Natural killer cell (primary cell): Measurements from ENCODE around the gene CARD11. TPM values are rescaled to one million over a fixed set of nuclear protein-coding genes. Genes with fewer than 3 reads are reported as not detected.
A peak's percentile ranks its signal among the peaks of the same experiment; 100 is the strongest.

Experiments used
- ATAC-seq, 3 donors: fragments of 150-1000 bp in 2 of 3; fragments of 200-7000 bp in 1 of 3; cut with Tn5 transposase; 1 replicate in 1 of 3; 2 replicates in 2 of 3; pipeline ENCODE4 v1.10.0; 2021; ENCODE audit warnings: mild to moderate bottlenecking in 2 of 3, moderate library complexity in 2 of 3
- DNase-seq, 2 donors: peaks; one replicate each; pipeline versions ENCODE4 v3.0.0 to v3.0.0-alpha.2; 2013 to 2021; ENCODE audit warnings: mixed read lengths in 1 of 2
- H3K27ac ChIP-seq: one replicate; pipeline ENCODE4 v1.5.1; 2013; ENCODE audit warnings: mild to moderate bottlenecking, low read length
- H3K27me3 ChIP-seq: one replicate; pipeline ENCODE4 v1.6.1; 2013; ENCODE audit warnings: low read length; ENCODE audit not compliant: control insufficient read depth, insufficient read depth
- H3K36me3 ChIP-seq: one replicate; pipeline ENCODE4 v1.6.1; 2013; ENCODE audit warnings: low read length; ENCODE audit not compliant: control insufficient read depth, insufficient read depth
- H3K4me1 ChIP-seq: one replicate; pipeline ENCODE4 v1.6.1; 2013; ENCODE audit warnings: low read length; ENCODE audit not compliant: control insufficient read depth, insufficient read depth
- H3K4me3 ChIP-seq: one replicate; pipeline ENCODE4 v1.5.1; 2013; ENCODE audit warnings: low read length
- H3K9me3 ChIP-seq: one replicate; pipeline ENCODE4 v1.6.1; 2013; ENCODE audit warnings: low read length; ENCODE audit not compliant: control insufficient read depth, insufficient read depth
- H3K27ac Mint-ChIP-seq, 2 donors: one replicate each; pipeline ENCODE4 v1.8.0; 2022; ENCODE audit warnings: mild to moderate bottlenecking in 2 of 2, mixed read lengths in 2 of 2, moderate library complexity in 1 of 2
- H3K27me3 Mint-ChIP-seq, 2 donors: one replicate each; pipeline ENCODE4 v1.8.0; 2022; ENCODE audit warnings: low read depth in 2 of 2, mixed read lengths in 2 of 2
- H3K36me3 Mint-ChIP-seq: one replicate; pipeline ENCODE4 v1.8.0; 2022; ENCODE audit warnings: mixed read lengths
- H3K4me1 Mint-ChIP-seq, 2 donors: one replicate each; pipeline ENCODE4 v1.8.0; 2022; ENCODE audit warnings: mixed read lengths in 2 of 2
- H3K4me3 Mint-ChIP-seq: one replicate; pipeline ENCODE4 v1.8.0; 2022; ENCODE audit warnings: mild to moderate bottlenecking, moderate library complexity, mixed read lengths
- H3K9me3 Mint-ChIP-seq, 2 donors: one replicate each; pipeline ENCODE4 v1.8.0; 2022; ENCODE audit warnings: mixed read lengths in 2 of 2
- whole genome bisulfite sequencing: methylation state at CpG from one replicate; pipeline ENCODE4 v1.1.7; 2013; ENCODE audit warnings: missing lambda C conversion rate; ENCODE audit not compliant: insufficient coverage; 5-methylcytosine and 5-hydroxymethylcytosine counted together
- intact Hi-C: fragments of 100-400 bp; cut with micrococcal nuclease; formaldehyde crosslinking; loops from one replicate; pipeline ENCODE4 v1.14.2; 2022
- total RNA-seq, 4 donors: library from RNA; stranded (reverse); fragments of 120-200 nt in 1 of 4; gene quantifications; one replicate each; pipeline versions ENCODE4 v1.2.3 to v1.2.4, GENCODE V29; 2013 to 2022
- TF ChIP-seq, protein P1 (sequence below): fragments of 200-600 bp; IDR thresholded peaks from one replicate; pipeline ENCODE4 v1.8.0; 2022; ENCODE audit warnings: antibody characterized with exemption

Gene CARD11
- total RNA-seq, 3 donors from 2014 or later (not counting 1 experiment from before 2014, with no cell fraction given) = 196 to 233 (median 199) TPM

DNA sequence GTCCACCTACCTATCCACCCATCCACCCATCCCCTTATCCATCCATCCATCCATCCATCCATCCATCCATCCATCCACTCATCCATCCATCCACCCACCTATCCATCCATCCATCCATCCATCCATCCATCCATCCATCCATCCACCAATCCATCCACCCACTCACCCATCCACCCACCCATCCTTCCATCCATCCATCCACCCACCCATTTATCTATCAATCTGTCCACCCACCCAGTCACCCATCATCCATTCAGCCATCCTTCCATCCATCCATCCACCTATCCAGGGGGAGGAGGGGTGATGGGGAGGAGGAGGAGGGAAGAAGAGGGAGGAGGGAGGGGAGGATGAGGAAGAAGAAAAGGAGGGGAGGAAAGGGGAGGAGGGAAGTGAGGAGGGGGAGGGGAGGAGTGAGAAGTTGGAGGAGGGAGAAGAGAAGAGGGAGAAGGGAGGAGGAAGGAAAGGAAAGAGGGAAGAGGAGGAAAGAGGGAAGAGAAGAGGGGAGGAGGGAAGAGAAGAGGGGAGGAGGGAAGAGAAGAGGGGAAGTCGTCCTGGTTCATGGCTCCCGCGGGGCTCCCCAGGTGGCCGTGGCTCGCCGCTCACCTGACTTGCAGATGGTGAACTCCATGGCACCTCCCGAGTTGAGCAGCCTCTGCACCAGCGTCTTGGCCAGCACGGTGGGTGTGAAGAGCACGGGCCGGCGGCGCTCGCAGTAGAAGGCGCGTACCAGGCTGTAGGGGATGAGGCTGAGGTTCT, 130.8 kb downstream of the CARD11 start:
- H3K4me3 ChIP-seq = no peak overlapping the region
- H3K27ac ChIP-seq = no peak overlapping the region
- no peak for DNase-seq
- TF ChIP-seq, protein P1, sequence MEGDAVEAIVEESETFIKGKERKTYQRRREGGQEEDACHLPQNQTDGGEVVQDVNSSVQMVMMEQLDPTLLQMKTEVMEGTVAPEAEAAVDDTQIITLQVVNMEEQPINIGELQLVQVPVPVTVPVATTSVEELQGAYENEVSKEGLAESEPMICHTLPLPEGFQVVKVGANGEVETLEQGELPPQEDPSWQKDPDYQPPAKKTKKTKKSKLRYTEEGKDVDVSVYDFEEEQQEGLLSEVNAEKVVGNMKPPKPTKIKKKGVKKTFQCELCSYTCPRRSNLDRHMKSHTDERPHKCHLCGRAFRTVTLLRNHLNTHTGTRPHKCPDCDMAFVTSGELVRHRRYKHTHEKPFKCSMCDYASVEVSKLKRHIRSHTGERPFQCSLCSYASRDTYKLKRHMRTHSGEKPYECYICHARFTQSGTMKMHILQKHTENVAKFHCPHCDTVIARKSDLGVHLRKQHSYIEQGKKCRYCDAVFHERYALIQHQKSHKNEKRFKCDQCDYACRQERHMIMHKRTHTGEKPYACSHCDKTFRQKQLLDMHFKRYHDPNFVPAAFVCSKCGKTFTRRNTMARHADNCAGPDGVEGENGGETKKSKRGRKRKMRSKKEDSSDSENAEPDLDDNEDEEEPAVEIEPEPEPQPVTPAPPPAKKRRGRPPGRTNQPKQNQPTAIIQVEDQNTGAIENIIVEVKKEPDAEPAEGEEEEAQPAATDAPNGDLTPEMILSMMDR = no peak
- no peaks in the 10 kb centered on the region for H3K4me1 ChIP-seq
- WGBS = 88% methylated on average over 16 of the region's 16 CpGs
- Mint-ChIP-seq H3K4me1 (peaks cover 0 to 12% of the 10 kb centered on the region in 2 donors), H3K36me3 (peaks cover 10% of the 10 kb centered on the region), H3K27ac (peak overlapping the region in 1 of 2 donors; percentile 44), H3K9me3 (no peaks in the 10 kb centered on the region), H3K27me3 (no peaks in the 10 kb centered on the region), H3K4me3 (no peak overlapping the region)
- intact Hi-C loops = no loop called here
- no peak for ATAC-seq
- no peaks in the 10 kb centered on the region for H3K27me3 ChIP-seq
- H3K9me3 ChIP-seq = no peaks in the 10 kb centered on the region
- peaks cover 76% of the 10 kb centered on the region for H3K36me3 ChIP-seq

DNA sequence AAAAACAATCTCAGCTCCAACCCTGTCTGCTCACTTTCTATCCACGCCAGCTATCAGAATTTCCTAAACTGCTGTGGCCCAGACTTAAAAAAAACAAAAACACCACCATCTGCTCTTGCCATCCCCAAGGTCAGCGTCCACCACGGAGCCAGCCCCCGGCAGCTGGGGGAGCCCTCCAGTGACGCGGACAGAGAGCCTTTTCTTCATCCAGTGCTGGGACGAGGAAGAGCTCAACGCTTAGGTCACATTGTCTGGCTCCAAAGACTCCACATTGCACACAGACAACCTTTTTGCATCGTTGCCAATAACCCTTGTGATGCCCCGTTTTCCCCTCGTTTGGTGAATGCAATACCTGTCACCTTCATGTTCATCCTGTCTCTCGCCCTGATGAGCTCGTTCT, 132.2 kb downstream of the CARD11 start:
- H3K4me3 ChIP-seq = no peak overlapping the region
- 94% methylated on average over 13 of the region's 13 CpGs for WGBS
- no peaks in the 10 kb centered on the region for H3K27me3 Mint-ChIP-seq
- TF ChIP-seq, protein P1 = no peak
- H3K9me3 Mint-ChIP-seq = no peaks in the 10 kb centered on the region
- H3K27ac ChIP-seq = no peak overlapping the region
- H3K4me1 Mint-ChIP-seq = peaks cover 0 to 7% of the 10 kb centered on the region in 2 donors
- intact Hi-C loops = no loop called here
- H3K27ac Mint-ChIP-seq = peak overlapping the region; percentile 37 to 70
- no peaks in the 10 kb centered on the region for H3K9me3 ChIP-seq
- no peaks in the 10 kb centered on the region for H3K27me3 ChIP-seq
- H3K4me3 Mint-ChIP-seq = no peak overlapping the region
- H3K36me3 Mint-ChIP-seq = peaks cover 2% of the 10 kb centered on the region
- DNase-seq (no peak), ATAC-seq (no peak)
- peaks cover 74% of the 10 kb centered on the region for H3K36me3 ChIP-seq
- H3K4me1 ChIP-seq = no peaks in the 10 kb centered on the region

DNA sequence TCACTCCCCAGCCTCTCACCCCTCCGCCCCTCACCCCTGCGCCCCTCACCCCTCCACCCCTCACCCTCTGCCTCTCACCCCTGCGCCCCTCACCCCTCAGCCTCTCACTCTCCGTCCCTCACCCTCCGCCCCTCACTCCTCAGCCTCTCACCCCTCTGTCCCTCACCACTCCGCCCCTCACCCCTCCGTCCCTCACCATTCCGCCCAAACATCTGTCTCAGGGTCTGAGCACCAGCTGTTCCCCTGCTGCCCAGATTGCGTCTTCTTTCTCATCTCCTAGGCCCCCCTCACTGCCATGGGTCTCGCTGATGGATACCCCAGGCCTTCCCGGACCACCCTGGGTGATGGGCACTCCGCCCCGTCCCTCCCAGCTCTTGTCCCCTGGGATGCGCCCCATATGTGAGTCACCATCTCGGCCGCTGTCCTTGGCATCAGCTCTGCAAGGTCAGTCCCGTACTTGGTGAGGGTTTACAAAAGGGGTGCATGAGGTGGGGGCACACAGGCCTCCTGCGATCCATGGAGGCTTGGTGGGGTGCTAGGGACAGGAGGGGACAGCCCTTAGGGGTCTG, 134.1 kb downstream of the CARD11 start:
- Mint-ChIP-seq H3K4me3 (no peak overlapping the region), H3K27me3 (no peaks in the 10 kb centered on the region), H3K9me3 (no peaks in the 10 kb centered on the region), H3K36me3 (no peaks in the 10 kb centered on the region), H3K27ac (peak overlapping the region in 1 of 2 donors; percentile 23), H3K4me1 (peaks cover 15 to 18% of the 10 kb centered on the region in 2 donors)
- Histone ChIP-seq H3K4me3 (no peak overlapping the region), H3K27me3 (no peaks in the 10 kb centered on the region), H3K9me3 (no peaks in the 10 kb centered on the region), H3K27ac (no peak overlapping the region), H3K36me3 (peaks cover 76% of the 10 kb centered on the region), H3K4me1 (peaks cover under 1% of the 10 kb centered on the region)
- ATAC-seq (no peak), DNase-seq (no peak)
- TF ChIP-seq, protein P1 = no peak
- 98% methylated on average over 17 of the region's 18 CpGs for WGBS
- intact Hi-C loops = no loop called here
